ENCODE results near the gene CSF2. TPM values are rescaled to one million over a fixed set of nuclear protein-coding genes. Genes with fewer than 3 reads are reported as not detected.

CSF2 gene
- total RNA-seq, 4 donors from 2014 or later: not detected

DNA sequence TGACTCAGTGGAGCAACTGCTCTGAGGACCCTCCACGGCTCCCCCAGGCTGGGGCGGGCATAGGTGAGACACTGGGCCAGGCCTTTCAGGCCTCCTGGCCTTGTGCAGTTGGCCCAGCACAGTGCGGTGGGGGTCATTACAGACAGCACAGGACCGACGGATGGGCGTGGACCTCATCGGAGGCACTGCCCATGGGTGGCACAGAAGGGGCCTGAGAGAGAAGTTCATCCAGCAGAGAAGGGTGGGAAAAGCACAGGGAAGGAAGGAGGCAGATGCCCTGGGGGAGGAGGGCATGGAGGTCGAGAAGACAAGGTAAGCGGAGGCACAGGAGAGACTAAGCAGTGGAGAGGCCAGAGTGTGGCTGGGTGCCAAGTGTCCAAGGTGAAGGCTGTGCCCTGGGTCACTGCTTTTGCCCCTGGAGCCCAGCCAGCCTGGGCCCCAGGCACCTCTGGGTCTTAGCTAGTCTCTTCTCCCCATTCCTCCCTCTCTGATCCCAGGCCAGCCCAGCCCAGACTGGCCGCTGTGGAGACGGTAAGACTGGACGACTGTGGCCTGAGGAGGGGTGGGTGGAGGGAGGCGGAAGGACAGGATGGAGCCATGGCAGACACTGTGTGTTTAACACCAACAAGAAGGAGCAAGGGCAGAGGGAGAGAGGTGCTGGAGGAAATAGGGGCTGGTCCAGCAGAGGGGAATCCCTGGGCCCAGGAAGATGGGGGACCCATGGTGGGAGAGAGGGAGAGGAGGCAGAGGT is 7.5 kb upstream of the CSF2 start:
- Histone ChIP-seq H3K4me1 (no peaks in the 10 kb centered on the region), H3K9me3 (no peaks in the 10 kb centered on the region), H3K27me3 (no peaks in the 10 kb centered on the region), H3K36me3 (no peaks in the 10 kb centered on the region), H3K4me3 (no peak overlapping the region), H3K27ac (no peak overlapping the region)
- intact Hi-C loops (cut with DNase I; ENCODE audit: low total_unique reads) (no loop called here), in situ Hi-C loops (cut with MboI; ENCODE audit: low pct_ligation_motif_present in 1 of 4, low pct_unique_long_range_greater_than_20kb in 1 of 4, low sequenced_read_pairs in 3 of 4) (no loop called here)
- TF ChIP-seq, protein P1, sequence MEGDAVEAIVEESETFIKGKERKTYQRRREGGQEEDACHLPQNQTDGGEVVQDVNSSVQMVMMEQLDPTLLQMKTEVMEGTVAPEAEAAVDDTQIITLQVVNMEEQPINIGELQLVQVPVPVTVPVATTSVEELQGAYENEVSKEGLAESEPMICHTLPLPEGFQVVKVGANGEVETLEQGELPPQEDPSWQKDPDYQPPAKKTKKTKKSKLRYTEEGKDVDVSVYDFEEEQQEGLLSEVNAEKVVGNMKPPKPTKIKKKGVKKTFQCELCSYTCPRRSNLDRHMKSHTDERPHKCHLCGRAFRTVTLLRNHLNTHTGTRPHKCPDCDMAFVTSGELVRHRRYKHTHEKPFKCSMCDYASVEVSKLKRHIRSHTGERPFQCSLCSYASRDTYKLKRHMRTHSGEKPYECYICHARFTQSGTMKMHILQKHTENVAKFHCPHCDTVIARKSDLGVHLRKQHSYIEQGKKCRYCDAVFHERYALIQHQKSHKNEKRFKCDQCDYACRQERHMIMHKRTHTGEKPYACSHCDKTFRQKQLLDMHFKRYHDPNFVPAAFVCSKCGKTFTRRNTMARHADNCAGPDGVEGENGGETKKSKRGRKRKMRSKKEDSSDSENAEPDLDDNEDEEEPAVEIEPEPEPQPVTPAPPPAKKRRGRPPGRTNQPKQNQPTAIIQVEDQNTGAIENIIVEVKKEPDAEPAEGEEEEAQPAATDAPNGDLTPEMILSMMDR (IDR thresholded peaks at IDR 0.05): no peak
- TF ChIP-seq POLR2A (IDR thresholded peaks at IDR 0.05) (no peak), EP300 (IDR thresholded peaks at IDR 0.05; ENCODE audit: low read depth) (no peak), POLR2AphosphoS5 (IDR thresholded peaks at IDR 0.05) (no peak)
- DNase-seq: no peak
- 91 to 93% methylated on average over 3 to 13 of the region's 13 CpGs for WGBS, 2 donors (ENCODE audit: low coverage in 1 of 2)

DNA sequence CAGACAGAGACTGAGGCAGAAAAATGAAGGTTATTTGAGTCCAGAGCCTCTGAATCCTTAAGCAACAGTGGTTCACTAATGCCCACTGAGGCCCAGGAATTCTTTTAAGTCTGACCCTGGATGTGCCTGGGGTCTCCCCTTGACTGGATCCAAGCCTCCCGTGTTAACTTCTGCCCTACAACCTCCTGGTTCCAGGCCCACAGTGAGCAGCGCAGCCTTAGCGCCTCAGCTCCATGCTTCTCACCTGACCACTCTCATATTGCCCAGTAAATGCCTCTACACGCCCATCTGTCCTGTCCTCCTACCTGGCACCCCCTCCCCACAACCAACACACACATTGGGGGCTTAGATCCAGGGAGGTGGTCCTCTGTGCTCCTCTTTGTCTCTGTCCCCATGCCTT is 6.7 kb upstream of the CSF2 start:
- intact Hi-C loops (cut with DNase I; ENCODE audit: low total_unique reads): no loop called here
- Histone ChIP-seq H3K4me3 (no peak overlapping the region), H3K36me3 (no peaks in the 10 kb centered on the region), H3K27ac (no peak overlapping the region), H3K4me1 (no peaks in the 10 kb centered on the region), H3K9me3 (no peaks in the 10 kb centered on the region), H3K27me3 (no peaks in the 10 kb centered on the region)
- no peak for TF ChIP-seq EP300 (IDR thresholded peaks at IDR 0.05; ENCODE audit: low read depth)
- no peak for TF ChIP-seq POLR2A (IDR thresholded peaks at IDR 0.05)
- TF ChIP-seq POLR2AphosphoS5 (IDR thresholded peaks at IDR 0.05): no peak
- TF ChIP-seq, protein P1 (IDR thresholded peaks at IDR 0.05): no peak
- in situ Hi-C loops (cut with MboI; ENCODE audit: low pct_ligation_motif_present in 1 of 4, low pct_unique_long_range_greater_than_20kb in 1 of 4, low sequenced_read_pairs in 3 of 4): no loop called here
- WGBS, 2 donors (ENCODE audit: low coverage in 1 of 2): 93 to 99% methylated on average over 4 of the region's 4 CpGs
- DNase-seq: no peak

DNA sequence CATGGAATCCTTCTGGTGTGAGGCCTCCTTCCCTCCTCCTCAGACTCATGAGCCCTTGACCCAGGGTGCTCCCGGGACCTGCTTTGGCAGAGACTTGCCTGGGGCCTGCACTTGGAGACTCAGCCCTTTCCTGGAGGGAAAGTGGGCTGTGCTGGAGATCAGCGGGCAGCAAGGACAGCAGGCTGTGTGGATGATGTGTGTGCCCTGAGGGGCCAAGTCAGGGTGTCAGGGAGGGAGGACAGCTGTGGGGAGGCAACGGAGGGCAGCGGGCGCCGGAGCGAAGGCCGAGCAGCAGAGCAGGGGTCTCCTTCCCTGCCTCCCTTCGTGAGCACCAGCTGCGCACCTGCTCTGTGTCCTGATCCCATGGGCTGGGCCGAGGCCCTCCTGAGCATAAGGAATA is 6.1 kb upstream of the CSF2 start:
- H3K36me3 ChIP-seq: no peaks in the 10 kb centered on the region
- DNase-seq: no peak
- intact Hi-C loops (cut with DNase I; ENCODE audit: low total_unique reads) (no loop called here), in situ Hi-C loops (cut with MboI; ENCODE audit: low pct_ligation_motif_present in 1 of 4, low pct_unique_long_range_greater_than_20kb in 1 of 4, low sequenced_read_pairs in 3 of 4) (no loop called here)
- no peaks in the 10 kb centered on the region for H3K27me3 ChIP-seq
- WGBS, 2 donors (ENCODE audit: low coverage in 1 of 2): 87% methylated on average over 11 of the region's 11 CpGs; no CpG with 5 or more reads in 1 of the 2 donors
- H3K4me3 ChIP-seq: no peak overlapping the region
- TF ChIP-seq, protein P1 (IDR thresholded peaks at IDR 0.05): no peak
- TF ChIP-seq POLR2A (IDR thresholded peaks at IDR 0.05) (no peak), POLR2AphosphoS5 (IDR thresholded peaks at IDR 0.05) (no peak), EP300 (IDR thresholded peaks at IDR 0.05; ENCODE audit: low read depth) (no peak)
- no peaks in the 10 kb centered on the region for H3K9me3 ChIP-seq
- no peak overlapping the region for H3K27ac ChIP-seq
- H3K4me1 ChIP-seq: no peaks in the 10 kb centered on the region

DNA sequence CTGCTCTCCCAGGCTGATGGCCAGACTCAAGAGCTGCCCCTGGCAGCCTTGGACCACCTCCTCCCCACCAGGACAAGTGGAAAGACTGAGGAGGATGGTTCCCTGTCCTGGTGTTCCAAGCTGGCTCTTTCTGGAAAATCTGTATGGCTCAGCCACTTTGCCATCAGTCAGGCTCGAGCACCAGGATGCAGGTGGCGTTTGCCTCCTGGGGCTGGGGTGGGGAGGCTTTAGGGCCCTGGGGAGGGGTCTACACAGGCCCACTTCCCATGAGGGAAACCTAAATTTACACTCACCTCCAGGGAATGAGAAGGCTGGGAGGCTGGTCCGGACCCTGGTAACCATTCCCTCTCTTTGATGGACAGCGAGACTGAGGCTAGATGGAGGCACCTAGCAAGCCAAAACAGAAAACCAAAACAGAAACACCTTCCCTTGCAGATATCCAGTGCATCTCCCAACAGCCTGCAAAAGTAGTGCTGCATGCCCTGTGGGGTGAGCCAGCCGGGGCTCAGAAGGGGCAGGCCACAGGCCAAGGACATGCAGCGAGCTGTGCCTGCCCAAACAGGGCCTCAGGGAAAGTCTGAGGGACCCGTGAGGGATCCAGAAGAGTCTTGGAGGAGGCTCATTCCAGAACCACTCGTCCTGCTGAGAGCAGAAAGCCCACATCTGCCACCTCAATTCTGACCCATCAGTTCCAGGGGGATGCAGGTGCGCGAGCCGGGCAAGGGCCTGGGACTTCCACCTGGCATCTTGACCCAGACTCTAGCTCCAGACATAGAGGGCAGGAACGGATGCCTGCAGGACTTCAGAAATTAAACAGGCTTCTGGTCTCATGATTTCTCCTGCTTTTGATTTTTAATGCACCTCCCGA is 5.4 kb upstream of the CSF2 start:
- DNase-seq: no peak
- Histone ChIP-seq H3K9me3 (no peaks in the 10 kb centered on the region), H3K27me3 (no peaks in the 10 kb centered on the region), H3K36me3 (no peaks in the 10 kb centered on the region), H3K27ac (no peak overlapping the region), H3K4me3 (no peak overlapping the region), H3K4me1 (no peaks in the 10 kb centered on the region)
- in situ Hi-C loops (cut with MboI; ENCODE audit: low pct_ligation_motif_present in 1 of 4, low pct_unique_long_range_greater_than_20kb in 1 of 4, low sequenced_read_pairs in 3 of 4): no loop called here
- no peak for TF ChIP-seq POLR2A (IDR thresholded peaks at IDR 0.05)
- no peak for TF ChIP-seq POLR2AphosphoS5 (IDR thresholded peaks at IDR 0.05)
- no peak for TF ChIP-seq EP300 (IDR thresholded peaks at IDR 0.05; ENCODE audit: low read depth)
- TF ChIP-seq, protein P1 (IDR thresholded peaks at IDR 0.05): no peak
- WGBS, 2 donors (ENCODE audit: low coverage in 1 of 2): 86 to 93% methylated on average over 3 to 13 of the region's 13 CpGs
- intact Hi-C loops (cut with DNase I; ENCODE audit: low total_unique reads): no loop called here

All from transverse colon (tissue), 4 donors.